GM19438 (cell line): ENCODE measurements around the gene KIAA0232.
"Not testable (repeated sequence)": the region's sequence is repeated elsewhere in the genome, so short reads cannot be mapped to it uniquely, and the experiment has no call there.

ENCODE experiments used
- ATAC-seq: cut with Tn5 transposase; IDR thresholded peaks from one replicate; pipeline ENCODE4 v1.9.1; 2021; ENCODE audit warnings: low read depth; ENCODE audit not compliant: unreplicated experiment

Gene KIAA0232

DNA sequence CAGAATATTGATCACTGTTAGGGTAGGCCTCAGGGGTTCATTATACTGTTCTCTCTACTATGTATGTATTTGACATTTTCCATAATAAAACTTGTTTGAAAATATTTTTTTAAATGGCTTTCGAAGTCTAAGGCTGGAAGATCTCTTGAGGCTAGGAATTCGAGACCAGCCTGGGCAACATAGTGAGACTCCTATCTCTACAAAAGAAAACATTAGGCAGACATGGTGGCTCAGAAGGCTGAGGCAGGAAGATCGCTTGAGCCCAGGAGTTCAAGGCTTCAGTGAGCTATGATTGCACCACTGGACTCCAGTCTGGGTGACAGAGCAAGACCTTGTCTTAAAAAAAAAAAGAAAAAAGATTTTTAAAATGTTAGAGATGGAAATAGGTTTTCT, 111.6 kb downstream of the KIAA0232 start:
- no peak for ATAC-seq

DNA sequence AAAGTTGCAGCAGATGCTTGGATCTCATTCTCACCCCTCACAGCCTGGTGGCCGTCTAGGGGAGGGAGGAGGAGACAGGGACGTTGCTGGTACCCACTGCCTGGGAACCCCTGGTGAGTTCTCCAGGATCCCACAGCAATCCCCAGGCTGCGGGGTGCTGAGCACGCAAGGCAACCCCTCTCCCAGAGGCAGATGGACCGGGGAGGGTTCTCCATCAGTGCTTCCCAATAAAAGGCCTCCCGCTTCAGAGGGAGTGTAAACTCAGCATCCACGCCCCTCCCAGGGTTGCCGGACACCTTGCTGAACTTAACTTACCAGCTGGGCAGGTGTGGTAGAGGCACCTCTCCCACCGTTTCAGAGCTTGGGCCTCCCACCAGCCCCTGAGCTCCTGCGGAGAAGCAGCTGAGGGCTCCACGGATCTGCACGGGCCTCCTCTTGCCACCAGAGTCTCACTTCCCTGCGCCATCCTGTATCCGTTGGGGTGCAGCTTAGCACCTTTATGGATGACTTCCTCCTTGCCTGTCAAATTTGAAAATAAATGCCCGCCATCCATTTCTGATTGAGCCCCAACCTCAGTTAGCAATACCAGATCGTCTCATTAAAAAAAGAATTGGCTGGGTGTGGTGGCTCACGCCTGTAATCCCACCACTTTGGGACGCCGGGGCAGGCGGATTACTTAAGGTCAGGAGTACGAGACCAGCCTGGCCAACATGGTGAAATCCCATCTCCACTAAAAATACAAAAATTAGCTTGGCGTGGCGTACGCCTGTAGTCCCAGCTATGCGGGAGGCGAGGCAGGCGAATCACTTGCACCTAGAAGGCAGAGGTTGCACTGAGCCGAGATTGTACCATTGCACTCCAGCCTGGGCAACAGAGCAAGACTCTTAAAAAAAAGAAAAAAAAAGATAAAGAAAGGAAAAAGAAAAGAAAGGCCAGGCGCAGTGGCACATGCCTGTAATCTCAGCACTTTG, 112.3 kb downstream of the KIAA0232 start:
- no peak for ATAC-seq

DNA sequence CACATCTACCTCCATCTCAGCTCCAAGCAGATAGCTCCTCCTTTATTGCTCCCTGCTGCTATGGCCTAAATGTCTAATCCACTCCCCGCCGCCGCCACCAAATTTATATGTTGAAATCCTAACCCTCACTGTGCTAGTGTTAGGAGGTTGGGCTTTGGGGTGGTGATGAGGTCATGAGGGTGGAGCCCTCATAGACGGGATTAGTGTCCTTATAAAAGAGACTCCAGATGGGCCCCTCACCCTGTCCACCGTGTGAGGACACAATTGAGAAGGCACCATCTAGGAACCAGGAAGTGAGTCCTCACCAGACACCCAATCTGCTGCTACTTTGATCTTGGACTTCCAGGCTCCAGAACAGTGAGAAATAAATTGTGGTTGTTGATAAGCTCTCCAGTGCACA, 113.5 kb downstream of the KIAA0232 start:
- no peak for ATAC-seq

DNA sequence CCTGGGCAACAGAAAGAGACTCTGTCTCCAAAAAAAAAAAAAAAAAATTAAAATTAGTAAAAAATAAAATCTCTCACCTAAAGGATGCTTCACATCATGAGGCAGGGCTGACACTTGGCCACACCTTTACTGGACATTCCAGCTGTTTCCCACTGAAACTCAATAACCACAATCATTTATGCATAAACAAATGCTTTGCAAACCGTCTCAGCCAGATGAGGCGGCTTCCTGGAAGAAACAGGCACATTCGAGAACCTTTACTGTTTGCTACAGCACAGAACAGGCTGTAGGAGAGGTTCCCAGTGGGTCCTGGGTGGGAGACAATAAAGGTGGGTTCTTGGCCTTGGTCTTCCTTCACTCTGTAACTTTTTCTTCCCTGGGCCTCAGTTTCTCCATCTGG, 116.2 kb downstream of the KIAA0232 start:
- ATAC-seq, result no peak

DNA sequence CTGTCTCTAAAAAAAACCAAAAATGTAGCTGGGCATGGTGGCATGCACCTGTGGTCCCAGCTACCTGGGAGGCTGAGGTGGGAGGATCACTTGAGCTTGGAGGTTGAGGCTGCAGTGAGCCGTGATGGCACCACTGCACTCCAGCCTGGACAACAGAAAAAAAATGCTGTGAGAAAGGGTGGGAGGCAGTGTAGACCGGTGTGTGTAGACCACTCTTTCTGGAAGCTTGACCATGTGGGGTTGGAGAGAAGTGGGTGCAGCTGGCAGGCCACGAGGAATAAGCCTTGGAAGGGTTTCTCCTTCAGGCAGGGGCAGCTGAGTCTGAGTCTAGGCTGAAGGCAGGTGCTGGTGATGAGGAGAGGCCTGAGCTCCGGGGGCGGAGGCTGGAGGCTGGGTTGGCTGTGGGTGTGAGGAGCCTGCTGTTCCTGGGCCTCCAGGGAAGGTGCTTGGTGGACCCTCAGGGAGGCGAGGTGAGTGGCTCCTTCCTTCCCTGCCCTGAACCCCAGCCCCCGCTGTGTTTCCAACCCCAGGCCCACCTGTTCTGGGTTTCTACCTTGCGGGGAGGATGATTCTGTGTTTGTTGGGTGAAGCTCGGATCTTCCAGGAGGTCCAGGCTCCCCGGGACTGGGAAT, 117.8 kb downstream of the KIAA0232 start:
- ATAC-seq, result no peak

DNA sequence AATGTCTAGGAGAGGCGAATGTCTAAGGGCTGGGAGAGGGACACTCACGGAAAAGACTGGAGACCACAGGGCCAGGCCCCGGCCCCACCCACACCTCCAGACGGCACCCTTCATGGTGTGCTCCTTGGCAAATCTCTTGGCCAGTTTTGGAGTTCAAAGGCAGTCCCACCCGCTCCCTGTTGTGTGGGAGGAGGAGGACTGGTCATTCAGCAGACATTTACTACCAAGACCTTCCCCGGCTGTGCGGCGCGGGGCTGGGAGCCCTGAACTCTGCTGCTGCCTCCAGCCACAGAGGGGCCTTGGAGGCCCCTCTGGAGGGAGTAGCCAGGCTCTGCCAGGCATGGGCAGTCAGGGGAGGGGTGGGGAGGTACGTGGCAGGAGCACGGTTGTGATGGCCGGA, 118.4 kb downstream of the KIAA0232 start:
- no peak for ATAC-seq

DNA sequence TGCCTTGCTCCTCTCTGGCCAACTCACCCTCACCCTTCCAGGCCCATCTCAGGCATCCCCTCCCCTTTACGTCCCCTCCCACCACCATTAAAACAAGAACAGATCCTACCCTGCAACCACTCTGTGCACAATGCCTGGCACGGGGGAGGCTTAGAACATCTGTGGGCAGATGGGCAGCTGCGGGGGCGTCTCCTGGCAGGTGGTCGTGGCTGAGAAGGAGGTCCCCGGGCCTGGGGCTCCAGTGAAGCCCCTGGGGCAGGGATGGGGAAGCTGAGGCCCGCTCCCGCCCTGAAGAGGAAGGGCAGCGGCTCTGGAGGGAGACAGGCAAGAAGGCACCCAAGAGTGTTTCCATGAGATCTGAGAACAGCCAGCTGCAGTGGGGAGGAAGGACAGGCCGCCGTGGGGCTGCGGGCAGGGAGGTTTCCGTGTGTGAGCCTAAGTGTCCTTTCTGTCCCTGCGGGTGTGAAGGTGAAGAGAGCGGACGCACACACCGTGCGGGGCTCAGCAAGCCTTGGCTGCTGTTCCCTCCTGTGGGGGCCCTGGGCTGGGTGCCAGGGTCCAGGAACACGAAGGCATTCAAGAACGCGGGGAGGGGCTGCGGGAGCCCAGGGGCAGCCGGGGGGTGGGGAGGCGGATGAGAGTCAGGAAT, 119.3 kb downstream of the KIAA0232 start:
- no peak for ATAC-seq

DNA sequence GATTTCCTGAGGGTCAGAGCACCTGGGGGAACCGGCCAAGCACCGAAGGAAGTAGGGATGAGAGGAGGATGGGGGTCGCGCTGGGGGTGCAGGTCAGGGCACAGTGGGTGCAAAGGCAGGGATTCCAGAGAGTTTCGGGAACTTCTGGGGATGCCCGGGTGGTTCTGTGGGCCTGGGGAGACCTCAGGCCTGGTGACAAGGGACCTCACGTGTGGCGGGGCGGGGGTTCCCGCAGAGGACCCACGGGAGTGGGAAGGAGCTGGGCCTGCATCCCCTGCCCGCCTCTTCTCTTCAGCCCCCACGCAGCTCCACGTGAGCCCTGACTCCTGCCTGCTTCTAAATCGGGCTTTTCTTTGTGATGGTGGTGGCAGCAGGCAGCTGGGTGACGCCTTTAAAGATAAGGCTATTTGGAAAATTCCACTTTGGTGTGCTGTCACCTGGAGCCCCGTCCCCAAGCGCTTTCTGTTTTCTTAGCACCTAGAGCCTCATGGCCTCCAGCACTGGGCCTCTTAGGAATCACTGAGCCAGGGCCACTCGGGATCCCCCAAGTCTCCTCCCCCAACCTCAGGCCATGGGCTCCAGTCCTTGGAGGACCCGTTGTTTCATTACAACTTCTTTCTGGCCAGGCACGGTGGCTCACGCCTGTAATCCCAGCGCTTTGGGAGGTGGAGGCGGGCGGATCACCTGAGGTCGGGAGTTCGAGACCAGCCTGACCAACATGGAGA, 120.0 kb downstream of the KIAA0232 start:
- no peak for ATAC-seq

DNA sequence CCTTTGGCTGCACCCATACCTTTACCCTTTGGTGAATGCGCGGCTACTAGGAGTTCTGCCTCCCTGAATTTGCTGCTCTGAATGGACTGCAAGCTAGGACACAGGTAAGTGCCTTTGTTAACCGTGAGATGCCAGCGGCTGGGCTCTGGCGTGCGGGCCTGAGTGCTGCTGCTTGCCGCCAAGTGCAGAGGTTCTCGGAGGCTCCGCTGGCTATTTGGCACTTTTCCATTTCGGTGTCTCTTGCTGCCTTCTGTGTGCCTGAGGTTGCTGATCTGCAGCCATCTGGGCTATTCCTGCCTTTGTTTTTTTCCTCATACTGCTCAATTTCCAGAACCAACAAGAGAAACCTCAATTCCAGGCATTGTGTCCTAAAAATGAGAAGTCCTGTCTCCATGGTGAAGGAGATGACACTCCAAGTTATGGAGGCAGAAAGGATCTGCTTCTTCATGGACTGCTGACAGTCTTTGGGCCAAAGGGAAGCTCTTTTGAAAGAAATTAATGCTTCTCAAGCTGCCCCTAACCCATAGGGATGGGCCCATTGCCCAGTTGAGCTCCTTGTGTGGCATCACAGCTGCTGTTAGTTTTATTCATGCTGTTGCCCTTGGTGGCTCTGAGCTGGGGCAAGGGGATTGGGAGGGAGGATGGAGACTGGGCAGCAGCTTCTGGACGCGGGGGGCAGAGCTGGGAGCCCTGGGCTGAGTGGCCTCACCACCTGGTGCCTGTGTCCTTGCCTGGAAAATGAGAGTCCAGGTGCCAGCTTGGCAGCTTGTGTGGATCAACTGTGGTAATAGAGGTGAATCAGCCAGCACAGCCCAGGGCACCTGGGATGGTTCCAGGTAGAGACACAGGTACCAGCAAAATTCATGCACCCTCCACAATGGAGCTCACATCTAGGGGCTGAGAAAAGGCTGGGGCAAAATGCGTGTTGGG, 123.3 kb downstream of the KIAA0232 start:
- ATAC-seq, result no peak

DNA sequence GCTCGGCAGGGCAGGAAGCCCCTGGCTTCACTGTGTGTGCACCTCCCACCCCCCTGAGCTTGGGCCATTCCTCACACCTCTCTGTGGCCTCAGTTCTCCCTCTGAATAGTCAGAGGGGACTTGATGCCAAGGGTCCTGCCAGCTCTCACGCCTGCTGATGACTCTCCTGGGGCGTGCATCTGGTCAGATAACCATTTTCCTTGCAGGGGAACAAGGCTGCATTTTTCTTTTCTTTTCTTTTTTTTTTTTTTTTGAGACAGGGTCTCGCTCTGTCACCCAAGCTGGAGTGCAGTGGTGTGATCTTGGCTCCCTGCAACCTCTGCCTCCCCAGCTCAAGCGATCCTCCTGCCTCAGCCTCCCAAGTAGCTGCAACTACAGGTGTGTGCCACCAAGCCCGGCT, 124.0 kb downstream of the KIAA0232 start:
- ATAC-seq, result not testable (repeated sequence)

DNA sequence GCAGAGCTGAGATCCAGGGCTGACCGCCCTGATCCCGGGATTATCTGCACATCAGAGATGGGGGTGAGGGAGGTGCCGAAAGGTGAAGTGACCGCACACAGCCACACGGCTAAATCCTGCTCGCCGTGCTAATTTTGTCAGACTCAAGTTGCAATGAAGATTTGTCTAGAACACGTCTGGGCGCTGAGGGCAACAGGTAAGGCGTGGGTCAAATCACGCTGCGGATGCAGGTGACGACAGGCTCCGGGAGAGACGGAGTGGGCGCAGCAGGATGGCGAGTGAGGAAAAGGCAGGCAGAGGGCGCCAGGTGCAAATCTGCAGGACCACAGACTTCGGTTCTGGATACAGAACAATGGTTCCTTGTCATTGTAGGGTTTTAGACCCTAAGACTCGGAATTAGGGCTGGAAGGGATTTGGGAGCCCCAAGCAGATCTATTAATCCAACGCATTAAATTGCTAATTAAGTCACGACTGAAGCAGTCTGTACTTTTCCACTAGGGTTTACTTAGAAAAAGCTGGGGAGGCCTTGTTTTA, 125.2 kb downstream of the KIAA0232 start:
- ATAC-seq, result no peak

DNA sequence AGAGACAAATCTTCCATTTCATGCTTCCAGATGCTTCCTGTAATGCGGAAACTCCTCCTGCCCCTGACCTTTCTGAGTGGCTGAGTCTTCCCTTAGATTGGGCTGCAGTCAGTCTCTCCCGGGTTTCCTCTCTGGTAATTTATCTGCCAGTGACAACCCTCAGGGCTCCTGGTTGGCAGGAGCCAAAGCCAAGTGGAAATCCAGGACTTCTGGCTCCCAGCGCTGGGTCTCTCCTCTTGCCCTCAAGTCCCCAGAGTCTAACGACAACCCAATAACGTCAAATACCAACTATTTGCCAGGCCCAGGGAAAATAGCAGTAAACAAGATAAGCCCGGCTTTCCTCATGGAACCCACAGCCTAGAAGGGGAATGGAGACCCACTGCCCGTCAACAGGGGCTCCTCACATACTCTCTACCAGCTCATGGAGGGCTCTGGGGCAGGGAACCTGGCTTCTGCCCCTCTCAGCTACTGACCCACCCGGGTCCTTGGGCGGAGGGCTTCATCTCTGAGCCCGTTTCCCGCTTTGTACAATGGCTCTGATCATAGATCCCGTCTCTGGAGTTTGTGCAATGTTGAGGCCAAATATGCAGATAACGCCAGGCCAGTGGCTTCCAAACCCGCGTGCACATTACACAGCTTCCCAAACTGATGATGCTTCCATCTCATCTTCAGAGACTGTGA, 126.0 kb downstream of the KIAA0232 start:
- ATAC-seq, result no peak

DNA sequence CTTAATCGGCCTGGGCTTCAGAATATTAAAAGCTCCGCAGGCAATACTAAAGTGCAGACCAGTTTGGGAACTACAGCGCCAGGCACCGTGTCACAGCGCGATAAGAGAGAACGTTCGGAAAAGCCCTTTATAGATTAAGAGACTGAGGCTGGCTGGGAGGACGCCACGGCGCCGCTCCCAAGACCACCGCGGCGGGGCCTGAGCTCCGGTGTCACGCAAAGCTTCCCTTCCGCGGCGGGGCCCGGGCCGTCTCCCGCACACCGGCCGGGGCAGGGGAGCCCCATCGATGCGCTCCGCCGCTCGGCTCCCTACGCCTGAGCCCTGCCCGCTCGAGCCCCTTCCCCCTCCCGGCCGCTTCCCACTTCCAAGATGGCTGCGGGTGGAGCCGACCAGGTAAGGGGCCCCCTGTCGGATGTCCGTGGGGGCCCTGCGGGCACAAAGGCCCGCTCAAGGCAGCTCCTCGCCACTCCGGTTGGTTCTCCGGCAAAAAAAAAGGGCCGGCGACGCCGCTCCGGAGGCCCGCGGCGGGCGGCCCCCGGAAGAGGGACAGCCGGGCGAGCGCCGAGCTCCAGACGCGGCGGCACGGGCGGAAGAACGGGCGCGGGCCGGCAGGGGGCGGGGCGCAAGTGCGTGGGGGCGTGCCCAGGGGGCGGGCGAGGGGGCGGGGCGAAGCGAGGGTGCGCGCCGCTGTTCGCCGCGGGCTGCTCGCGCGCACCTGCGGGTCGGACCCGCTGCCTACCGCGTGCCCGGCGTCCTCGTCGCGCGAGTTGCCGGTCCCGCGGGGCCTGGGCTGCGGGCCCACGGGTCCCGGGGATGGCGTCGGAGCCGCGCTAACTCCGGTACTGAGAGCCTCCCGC, 126.8 kb downstream of the KIAA0232 start, which contains the start of gene TBC1D14:
Gene TBC1D14, plus strand, starts transcription at position 714 of the 857 bp plus-strand sequence. CDS start 13,564 bp downstream, outside the sequence.
- ATAC-seq, result peak; percentile 83

DNA sequence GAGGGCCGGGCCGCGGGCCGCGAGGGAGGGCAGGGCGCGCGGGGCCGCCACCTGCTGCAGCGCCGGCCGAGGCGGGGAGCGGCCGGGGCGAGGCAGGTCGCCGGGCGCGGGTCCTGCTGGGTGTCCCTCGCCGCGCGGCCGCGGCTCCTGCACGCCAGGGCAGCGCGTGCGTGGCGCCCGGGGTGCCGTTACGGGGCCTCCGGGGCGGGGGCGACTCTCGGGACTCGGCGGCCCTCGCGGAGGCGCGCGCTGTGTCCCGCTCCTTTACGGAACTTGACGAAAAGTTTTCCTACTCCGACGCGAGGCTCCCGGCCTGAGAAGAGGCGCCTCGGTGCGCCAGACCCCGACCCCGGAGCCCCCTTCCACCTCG, 127.4 kb downstream of the KIAA0232 start:
- ATAC-seq, result peak; percentile 39

DNA sequence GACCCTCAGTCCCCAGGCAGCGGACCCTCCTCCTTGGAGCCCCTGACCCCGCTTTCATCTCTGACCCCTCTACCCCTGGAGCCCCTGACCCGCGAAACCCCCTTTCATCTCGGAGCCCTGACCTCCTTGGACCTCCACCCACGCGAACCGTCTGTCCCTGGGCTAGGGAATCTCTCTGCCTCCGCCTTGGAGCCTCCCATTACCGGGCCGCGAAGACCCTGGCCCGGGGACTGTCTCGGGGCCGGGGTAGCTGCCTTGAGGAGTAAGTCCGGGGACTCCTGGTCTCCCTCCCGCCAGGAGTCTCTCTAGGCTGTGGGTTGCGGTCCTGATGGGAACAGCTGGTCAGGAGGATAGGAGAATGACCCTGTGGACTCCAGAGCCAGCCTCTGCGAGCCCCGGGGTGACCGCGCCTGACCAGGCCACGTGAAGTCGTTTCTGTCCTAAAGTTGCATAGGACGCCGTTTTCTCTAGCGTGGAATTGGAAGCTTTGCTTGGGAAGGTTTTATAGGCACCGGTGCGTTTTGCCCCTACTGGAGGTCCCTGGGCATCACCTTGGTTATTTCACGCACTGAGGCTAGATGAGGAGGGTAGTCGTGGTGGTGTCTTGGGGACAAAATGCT, 127.9 kb downstream of the KIAA0232 start:
- ATAC-seq, result no peak

DNA sequence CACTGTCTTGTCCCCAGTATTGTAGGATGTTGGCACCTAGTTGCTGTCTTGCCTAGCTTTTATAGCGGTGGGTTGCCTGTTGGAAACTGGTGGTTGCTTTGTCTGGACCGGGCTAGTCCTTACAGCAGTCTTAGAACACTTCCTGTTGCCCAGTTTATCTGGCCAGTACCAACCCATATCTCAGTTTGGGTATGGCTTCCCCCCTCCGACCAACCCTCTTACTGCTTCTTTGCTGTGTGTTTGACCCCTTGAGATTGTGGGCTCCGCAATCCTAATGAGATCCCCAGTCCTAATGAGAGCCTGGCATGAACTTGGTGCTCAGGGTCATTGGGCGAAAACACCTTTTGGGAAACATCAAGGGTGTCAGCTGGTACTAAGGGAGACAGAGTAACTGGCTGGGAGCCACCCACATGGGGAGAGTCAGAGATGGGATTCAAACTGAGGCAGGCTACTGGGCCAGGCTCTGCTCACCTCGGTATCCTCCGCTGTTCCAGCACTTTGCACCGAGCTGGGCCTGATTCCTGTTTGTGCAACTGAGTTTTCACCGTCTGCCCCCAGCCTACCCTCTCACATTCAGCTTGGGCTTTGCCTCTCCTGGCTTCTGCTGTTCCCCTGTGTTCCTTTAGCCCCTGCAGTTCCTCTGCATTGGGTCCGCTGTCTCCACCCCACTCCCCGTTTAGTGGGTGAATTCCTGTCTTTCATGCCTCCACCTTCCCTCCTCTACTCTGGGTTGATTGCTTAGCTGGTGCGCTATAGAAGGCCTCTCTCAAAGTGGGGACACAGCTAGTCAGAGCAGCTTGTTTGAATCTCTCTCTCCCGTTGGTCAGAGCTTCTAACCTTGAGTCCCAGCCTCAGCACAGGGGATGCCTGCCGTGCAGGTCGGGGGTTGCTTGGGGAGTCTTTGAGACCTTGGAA, 128.7 kb downstream of the KIAA0232 start:
- ATAC-seq, result no peak
